Heart left ventricle (tissue), 13 donors: ENCODE measurements around the gene KNL1.

Experiments
- CTCF ChIP-seq, 12 donors: fragments of 200-600 bp; sonication (generic) in 4 of 12; IDR thresholded peaks; one replicate each; pipeline versions ENCODE4 v1.5.0 to v1.8.0; 2018 to 2022; ENCODE audit warnings: antibody characterized with exemption in 12 of 12, mild to moderate bottlenecking in 5 of 12
- POLR2A ChIP-seq, 2 donors: fragments of 450-650 bp; IDR thresholded peaks; one replicate each; pipeline ENCODE4 v1.6.1; 2017; ENCODE audit warnings: antibody characterized with exemption in 2 of 2, mild to moderate bottlenecking in 2 of 2, moderate library complexity in 2 of 2
- donor health status: ischemic (EF 13 %, LVEDD 7.1; RV severe dilation, severe dysfunction).
- donor health status: DM: no; HTN: yes; CAD: no.
- donor health status: DM: no; HTN: no; CAD: no.
- donor health status: ischemic (EF 25% LVEDD 6.9; RV normal size, moderate dysfunction).
- donor health status: ischemic (EF 25% LVEDD 5.7; RV mildly dilated, moderate dysfunction).
- donor health status: ischemic (EF 35%, LVEDD 5.7; RV mildly dilated, moderate dysfunction).
- donor health status: nonischemic (EF 11% LVEDD 7.7; RV severe dilation, severe dysfunction).
- donor health status: DM: yes; HTN: yes; CAD: no.
- donor health status: PGD.
- donor health status: ischemic (EF 29% LVEDD 5.4; RV normal size, mild dysfunction).
- donor health status: nonischemic (EF 23%, LVEDD 6.1; RV moderate dilation, normal function).

GRCh38 chr15:40594429-40594836 lies 384 bp downstream of the KNL1 start:
- no peak for TF ChIP-seq POLR2A (IDR thresholded peaks at IDR 0.05)
- no peak for TF ChIP-seq CTCF (IDR thresholded peaks at IDR 0.05)
